Large intestine (tissue), 3 donors: Measurements from ENCODE around the gene SH3PXD2A. TPM values are rescaled to one million over a fixed set of nuclear protein-coding genes. Genes with fewer than 3 reads are reported as not detected.

Experiments used
- DNase-seq, 2 donors: peaks; one replicate each; pipeline versions ENCODE4 v3.0.0 to v3.0.0-alpha.2; 2013
- H3K27ac ChIP-seq: one replicate; pipeline ENCODE4 v1.5.1; 2013; ENCODE audit warnings: low read length
- H3K27me3 ChIP-seq: 2 replicates; pipeline ENCODE4 v1.6.1; 2013; ENCODE audit warnings: low read length; ENCODE audit not compliant: control insufficient read depth, insufficient read depth
- H3K36me3 ChIP-seq: 2 replicates; pipeline ENCODE4 v1.6.1; 2013; ENCODE audit warnings: low read length; ENCODE audit not compliant: control insufficient read depth, insufficient read depth
- H3K4me1 ChIP-seq: one replicate; pipeline ENCODE4 v1.6.1; 2013; ENCODE audit warnings: low read length; ENCODE audit not compliant: control insufficient read depth, insufficient read depth
- H3K4me3 ChIP-seq: one replicate; pipeline ENCODE4 v1.5.1; 2013; ENCODE audit warnings: low read length
- H3K9me3 ChIP-seq: one replicate; pipeline ENCODE4 v1.6.1; 2013; ENCODE audit warnings: mild to moderate bottlenecking, low read depth, low read length, moderate library complexity; ENCODE audit not compliant: control insufficient read depth
- WGBS: methylation state at CpG from one replicate; pipeline ENCODE4 v1.1.5; 2013; ENCODE audit warnings: low lambda C conversion rate; ENCODE audit not compliant: insufficient coverage; 5-methylcytosine and 5-hydroxymethylcytosine counted together
- polyA plus RNA-seq: library from polyadenylated mRNA; unstranded; fragments of 120-200 nt; gene quantifications from one replicate; pipeline ENCODE4 v1.2.1, GENCODE V29; 2013

Gene SH3PXD2A
- polyA plus RNA-seq, 1 donor: 32.0 TPM

GRCh38 chr10:103697787-103698186 lies 157.6 kb downstream of the SH3PXD2A start:
- WGBS: no CpG with 5 or more reads among the region's 4 CpGs
- no peak overlapping the region for H3K27ac ChIP-seq

GRCh38 chr10:103696411-103697145 lies 158.8 kb downstream of the SH3PXD2A start:
- peak in 1 of 2 donors; percentile 59 for DNase-seq
- Histone ChIP-seq H3K4me1 (peaks cover 45% of the 10 kb centered on the region), H3K36me3 (peaks cover 4% of the 10 kb centered on the region), H3K27me3 (peaks cover 4% of the 10 kb centered on the region), H3K4me3 (no peak overlapping the region), H3K27ac (peak overlapping the region; percentile 86), H3K9me3 (peaks cover 3% of the 10 kb centered on the region)
- WGBS: no CpG with 5 or more reads among the region's 10 CpGs

More at GRCh38 chr10:103697787-103698186, 157.6 kb downstream of the SH3PXD2A start:
- no peak overlapping the region for H3K4me3 ChIP-seq
- H3K27me3 ChIP-seq: peaks cover 4% of the 10 kb centered on the region
- H3K9me3 ChIP-seq: peaks cover 4% of the 10 kb centered on the region
- DNase-seq: no peak
- H3K36me3 ChIP-seq: peaks cover 5% of the 10 kb centered on the region
- peaks cover 35% of the 10 kb centered on the region for H3K4me1 ChIP-seq

- Histone ChIP-seq H3K9me3 (no peaks in the 10 kb centered on the region), H3K36me3 (peaks cover 4% of the 10 kb centered on the region), H3K4me3 (no peak overlapping the region), H3K4me1 (peaks cover 47% of the 10 kb centered on the region), H3K27ac (peak overlapping the region; percentile 86), H3K27me3 (peaks cover 4% of the 10 kb centered on the region)
- DNase-seq: no peak
- no CpG with 5 or more reads among the region's 5 CpGs for WGBS
Observed at GRCh38 chr10:103696094-103696410, 159.3 kb downstream of the SH3PXD2A start.

GRCh38 chr10:103695584-103696005 lies 159.8 kb downstream of the SH3PXD2A start:
- Histone ChIP-seq H3K9me3 (no peaks in the 10 kb centered on the region), H3K27ac (peak overlapping the region; percentile 86), H3K4me1 (peaks cover 47% of the 10 kb centered on the region), H3K36me3 (peaks cover 4% of the 10 kb centered on the region), H3K4me3 (no peak overlapping the region), H3K27me3 (peaks cover 4% of the 10 kb centered on the region)
- no CpG with 5 or more reads among the region's 4 CpGs for WGBS
- peak; percentile 90 to 94 for DNase-seq

GRCh38 chr10:103693812-103694205 lies 161.6 kb downstream of the SH3PXD2A start:
- Histone ChIP-seq H3K36me3 (no peaks in the 10 kb centered on the region), H3K4me1 (peaks cover 50% of the 10 kb centered on the region), H3K9me3 (no peaks in the 10 kb centered on the region), H3K4me3 (peak overlapping the region; percentile 40), H3K27ac (no peak overlapping the region), H3K27me3 (peaks cover 4% of the 10 kb centered on the region)
- WGBS: no CpG with 5 or more reads among the region's 5 CpGs
- no peak for DNase-seq

- Histone ChIP-seq H3K27me3 (peaks cover 4% of the 10 kb centered on the region), H3K4me1 (peaks cover 54% of the 10 kb centered on the region), H3K36me3 (no peaks in the 10 kb centered on the region), H3K4me3 (peak overlapping the region; percentile 65), H3K27ac (no peak overlapping the region), H3K9me3 (no peaks in the 10 kb centered on the region)
- DNase-seq: peak in 1 of 2 donors; percentile 65
- WGBS: no CpG with 5 or more reads among the region's 69 CpGs
Observed at GRCh38 chr10:103692952-103693811, 162.2 kb downstream of the SH3PXD2A start.

GRCh38 chr10:103692436-103692951 lies 162.9 kb downstream of the SH3PXD2A start:
- Histone ChIP-seq H3K4me1 (peaks cover 61% of the 10 kb centered on the region), H3K9me3 (no peaks in the 10 kb centered on the region), H3K4me3 (peak overlapping the region; percentile 65), H3K36me3 (no peaks in the 10 kb centered on the region), H3K27me3 (peaks cover 4% of the 10 kb centered on the region), H3K27ac (no peak overlapping the region)
- WGBS: no CpG with 5 or more reads among the region's 35 CpGs
- DNase-seq: no peak

- Histone ChIP-seq H3K4me1 (peaks cover 67% of the 10 kb centered on the region), H3K27me3 (peaks cover 4% of the 10 kb centered on the region), H3K4me3 (peak overlapping the region; percentile 65), H3K27ac (no peak overlapping the region), H3K9me3 (no peaks in the 10 kb centered on the region), H3K36me3 (no peaks in the 10 kb centered on the region)
- no peak for DNase-seq
- WGBS: no CpG with 5 or more reads among the region's 17 CpGs
Observed at GRCh38 chr10:103691723-103692435, 163.5 kb downstream of the SH3PXD2A start.

- Histone ChIP-seq H3K36me3 (no peaks in the 10 kb centered on the region), H3K9me3 (no peaks in the 10 kb centered on the region), H3K4me3 (no peak overlapping the region), H3K4me1 (peaks cover 67% of the 10 kb centered on the region), H3K27ac (no peak overlapping the region), H3K27me3 (peaks cover 4% of the 10 kb centered on the region)
- DNase-seq: no peak
- no CpG with 5 or more reads among the region's 4 CpGs for WGBS
Observed at GRCh38 chr10:103691267-103691666, 164.1 kb downstream of the SH3PXD2A start.

GRCh38 chr10:103690281-103690680 lies 165.1 kb downstream of the SH3PXD2A start:
- Histone ChIP-seq H3K9me3 (no peaks in the 10 kb centered on the region), H3K4me3 (no peak overlapping the region), H3K27ac (no peak overlapping the region), H3K4me1 (peaks cover 65% of the 10 kb centered on the region), H3K27me3 (peaks cover 4% of the 10 kb centered on the region), H3K36me3 (no peaks in the 10 kb centered on the region)
- DNase-seq: no peak
- WGBS: no CpG with 5 or more reads among the region's 2 CpGs
